ENCODE measurements around the gene TCEANC. TPM values are rescaled to one million over a fixed set of nuclear protein-coding genes. Genes with fewer than 3 reads are reported as not detected.
A peak's percentile ranks its signal among the peaks of the same experiment; 100 is the strongest.

The TCEANC gene
- total and polyA plus RNA-seq, 8 donors = 2.0 to 4.6 (median 2.6) TPM

DNA sequence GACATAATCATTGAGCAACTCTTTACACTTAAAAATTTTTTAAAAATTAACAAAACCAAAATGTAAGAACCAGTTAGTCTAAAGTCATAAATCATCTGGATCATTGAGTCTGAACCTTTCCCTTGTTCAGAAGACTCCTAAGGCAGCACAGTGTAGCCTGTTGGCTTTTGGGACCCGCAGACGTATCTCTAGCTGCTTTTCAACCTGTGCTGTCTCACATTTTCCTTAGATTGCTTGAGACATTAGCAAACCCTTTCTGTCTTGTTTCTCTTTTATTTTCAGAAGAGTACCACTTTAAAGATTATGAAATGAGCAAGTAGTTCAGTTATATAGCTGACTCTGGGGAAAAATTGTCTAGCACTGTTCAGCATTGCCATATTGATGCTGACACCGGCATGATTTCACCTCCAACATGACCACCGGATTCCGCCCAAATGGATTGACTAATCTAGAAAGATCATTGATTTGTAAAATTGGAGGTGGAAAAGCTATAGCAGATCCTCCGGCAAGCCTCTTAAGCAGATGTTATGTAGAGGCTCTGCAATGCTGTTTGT is 8.9 kb downstream of the TCEANC start:
- H3K27me3 ChIP-seq = no peaks in the 10 kb centered on the region
- H3K27ac ChIP-seq = no peak overlapping the region
- no peak overlapping the region for H3K4me3 ChIP-seq
- FAIRE-seq (no peak), ATAC-seq (no peak), DNase-seq (no peak)
- intact Hi-C loops (cut with DNase I) = loop anchor here in 2 of 3 donors (5.0 to 10.0 kb wide), 2 partner anchors 370 to 373 kb away; no protein-coding TSS in a partner anchor
- H3K9me3 ChIP-seq = no peaks in the 10 kb centered on the region
- H3K4me1 ChIP-seq = peaks cover 0 to under 1% (median 0%) of the 10 kb centered on the region in 3 donors
- peaks cover 0 to 9% (median 0%) of the 10 kb centered on the region in 3 donors for H3K36me3 ChIP-seq
- TF ChIP-seq, protein P1, sequence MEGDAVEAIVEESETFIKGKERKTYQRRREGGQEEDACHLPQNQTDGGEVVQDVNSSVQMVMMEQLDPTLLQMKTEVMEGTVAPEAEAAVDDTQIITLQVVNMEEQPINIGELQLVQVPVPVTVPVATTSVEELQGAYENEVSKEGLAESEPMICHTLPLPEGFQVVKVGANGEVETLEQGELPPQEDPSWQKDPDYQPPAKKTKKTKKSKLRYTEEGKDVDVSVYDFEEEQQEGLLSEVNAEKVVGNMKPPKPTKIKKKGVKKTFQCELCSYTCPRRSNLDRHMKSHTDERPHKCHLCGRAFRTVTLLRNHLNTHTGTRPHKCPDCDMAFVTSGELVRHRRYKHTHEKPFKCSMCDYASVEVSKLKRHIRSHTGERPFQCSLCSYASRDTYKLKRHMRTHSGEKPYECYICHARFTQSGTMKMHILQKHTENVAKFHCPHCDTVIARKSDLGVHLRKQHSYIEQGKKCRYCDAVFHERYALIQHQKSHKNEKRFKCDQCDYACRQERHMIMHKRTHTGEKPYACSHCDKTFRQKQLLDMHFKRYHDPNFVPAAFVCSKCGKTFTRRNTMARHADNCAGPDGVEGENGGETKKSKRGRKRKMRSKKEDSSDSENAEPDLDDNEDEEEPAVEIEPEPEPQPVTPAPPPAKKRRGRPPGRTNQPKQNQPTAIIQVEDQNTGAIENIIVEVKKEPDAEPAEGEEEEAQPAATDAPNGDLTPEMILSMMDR (IDR thresholded peaks at IDR 0.05) = no peak
- WGBS, 2 donors = 74 to 89% methylated on average over 6 of the region's 6 CpGs

DNA sequence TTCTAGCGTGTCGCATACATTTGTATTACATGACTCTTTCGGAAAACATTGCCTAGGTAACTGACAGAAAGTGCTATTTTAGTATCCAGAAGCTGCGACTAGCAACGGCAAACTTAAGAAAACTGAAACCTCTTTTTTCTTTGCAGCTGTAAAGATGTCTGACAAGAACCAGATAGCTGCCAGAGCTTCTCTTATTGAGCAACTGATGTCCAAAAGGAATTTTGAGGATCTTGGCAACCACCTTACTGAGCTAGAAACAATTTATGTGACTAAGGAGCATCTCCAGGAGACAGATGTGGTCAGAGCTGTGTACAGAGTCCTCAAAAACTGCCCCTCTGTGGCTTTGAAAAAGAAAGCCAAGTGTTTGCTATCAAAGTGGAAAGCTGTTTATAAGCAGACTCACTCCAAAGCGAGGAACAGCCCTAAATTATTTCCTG is 9.4 kb downstream of the TCEANC start:
- WGBS, 2 donors = 81 to 89% methylated on average over 6 of the region's 6 CpGs
- intact Hi-C loops (cut with DNase I) = loop anchor here in 2 of 3 donors (5.0 to 10.0 kb wide), 2 partner anchors 370 to 372 kb away; no protein-coding TSS in a partner anchor
- FAIRE-seq (peak; percentile 77), DNase-seq (no peak), ATAC-seq (peak in 2 of 4 donors; percentile 14 to 21)
- TF ChIP-seq, protein P1 (IDR thresholded peaks at IDR 0.05) = no peak
- Histone ChIP-seq H3K27me3 (no peaks in the 10 kb centered on the region), H3K9me3 (no peaks in the 10 kb centered on the region), H3K4me1 (peaks cover 0 to 4% (median 0%) of the 10 kb centered on the region in 3 donors), H3K4me3 (no peak overlapping the region), H3K36me3 (peaks cover 0 to 9% (median 0%) of the 10 kb centered on the region in 3 donors), H3K27ac (no peak overlapping the region)

DNA sequence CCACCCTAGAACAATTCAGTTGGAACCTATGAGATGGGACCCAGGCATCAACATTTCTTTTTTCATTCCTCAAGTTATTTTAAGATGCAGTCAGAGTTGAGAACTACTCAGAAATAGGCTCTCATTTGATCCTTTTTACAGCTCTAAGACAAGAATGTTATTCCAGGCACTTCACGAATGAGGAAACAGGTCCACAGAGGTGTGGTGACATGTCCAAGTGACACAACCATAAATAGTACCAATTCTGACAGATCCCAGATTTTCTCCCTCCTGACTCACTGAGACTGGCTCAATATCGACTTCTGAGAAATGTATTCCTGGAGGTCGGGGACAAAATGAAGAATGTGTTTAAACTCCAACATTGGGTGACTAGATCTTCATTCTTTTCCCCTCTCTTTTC is 11.1 kb downstream of the TCEANC start:
- H3K9me3 ChIP-seq = no peaks in the 10 kb centered on the region
- no peak for DNase-seq
- peaks cover 0 to 12% (median 10%) of the 10 kb centered on the region in 3 donors for H3K4me1 ChIP-seq
- peaks cover 0 to 9% (median 0%) of the 10 kb centered on the region in 3 donors for H3K36me3 ChIP-seq
- 54 to 73% methylated on average over 3 of the region's 3 CpGs for WGBS, 2 donors
- ATAC-seq = no peak
- H3K4me3 ChIP-seq = no peak overlapping the region
- intact Hi-C loops (cut with DNase I) = loop anchor here in 2 of 3 donors (5.0 to 10.0 kb wide), 2 partner anchors 368 to 371 kb away; no protein-coding TSS in a partner anchor
- FAIRE-seq = no peak
- H3K27me3 ChIP-seq = no peaks in the 10 kb centered on the region
- H3K27ac ChIP-seq = peak overlapping the region in 1 of 4 donors; percentile 23
- TF ChIP-seq, protein P1 (IDR thresholded peaks at IDR 0.05) = no peak

DNA sequence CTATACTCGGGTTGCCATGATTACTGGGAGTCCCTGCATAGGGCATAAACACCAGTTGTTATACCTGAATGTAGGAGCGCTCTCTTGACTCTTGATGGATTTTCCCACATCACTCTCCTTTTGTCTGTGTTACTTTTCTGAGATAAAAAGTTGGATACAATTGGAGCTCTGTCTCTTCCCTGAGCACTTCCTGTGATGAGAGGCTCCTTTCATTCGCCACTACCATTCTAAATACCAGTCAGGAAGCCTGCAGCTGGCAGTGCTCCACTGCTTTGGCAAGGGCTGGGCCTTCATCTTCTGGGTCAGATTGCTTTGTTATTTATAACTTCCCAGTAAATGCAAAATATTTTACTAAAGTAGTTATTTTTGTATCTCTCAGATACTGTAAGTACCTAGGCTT is 13.9 kb downstream of the TCEANC start:
- DNase-seq (no peak), FAIRE-seq (no peak), ATAC-seq (peak in 2 of 4 donors; percentile 14 to 21)
- H3K27ac ChIP-seq = peak overlapping the region in 2 of 4 donors; percentile 20 to 24
- no peaks in the 10 kb centered on the region for H3K27me3 ChIP-seq
- TF ChIP-seq, protein P1 (IDR thresholded peaks at IDR 0.05) = no peak
- 49 to 61% methylated on average over 3 of the region's 3 CpGs for WGBS, 2 donors
- peaks cover 0 to 9% (median 0%) of the 10 kb centered on the region in 3 donors for H3K36me3 ChIP-seq
- no peak overlapping the region for H3K4me3 ChIP-seq
- no peaks in the 10 kb centered on the region for H3K9me3 ChIP-seq
- H3K4me1 ChIP-seq = peaks cover 4 to 18% (median 13%) of the 10 kb centered on the region in 3 donors
- intact Hi-C loops (cut with DNase I) = loop anchor here in 1 of 3 donors (10.0 kb wide), 1 partner anchor 368 kb away; no protein-coding TSS in a partner anchor

DNA sequence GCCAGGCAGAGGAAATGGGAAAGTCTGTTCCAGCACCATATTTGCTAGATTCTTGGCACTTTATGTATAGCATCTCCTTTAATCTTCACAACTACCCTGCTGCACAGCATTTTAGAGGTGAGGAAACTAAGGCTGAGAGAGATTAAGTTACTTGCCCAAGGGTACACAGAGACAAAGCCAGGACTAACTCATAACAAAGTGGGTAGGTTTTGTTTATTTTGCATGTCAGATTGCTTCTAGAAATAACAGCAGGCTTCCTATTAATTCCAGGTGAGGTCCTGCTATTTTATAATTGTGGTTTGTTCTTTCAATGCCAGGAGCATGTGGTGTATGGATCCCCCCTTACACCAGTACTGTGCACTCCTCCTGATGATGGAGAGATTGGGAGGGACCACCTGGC is 15.0 kb downstream of the TCEANC start:
- peaks cover 0 to under 1% (median 0%) of the 10 kb centered on the region in 4 donors for H3K27me3 ChIP-seq
- ATAC-seq = no peak
- H3K27ac ChIP-seq = peak overlapping the region in 2 of 4 donors; percentile 24 to 77
- peaks cover 0 to 8% (median 0%) of the 10 kb centered on the region in 3 donors for H3K36me3 ChIP-seq
- H3K4me3 ChIP-seq = no peak overlapping the region
- no peaks in the 10 kb centered on the region for H3K9me3 ChIP-seq
- FAIRE-seq = no peak
- DNase-seq = no peak
- H3K4me1 ChIP-seq = peaks cover 4 to 18% (median 13%) of the 10 kb centered on the region in 3 donors
- intact Hi-C loops (cut with DNase I) = loop anchor here in 1 of 3 donors (10.0 kb wide), 1 partner anchor 367 kb away; no protein-coding TSS in a partner anchor
- TF ChIP-seq, protein P1 (IDR thresholded peaks at IDR 0.05) = no peak

Measured in pancreas (tissue), 10 donors.